ENCODE results near the gene C10orf53. TPM values are rescaled to one million over a fixed set of nuclear protein-coding genes. Genes with fewer than 3 reads are reported as not detected.

C10orf53 gene
- total RNA-seq (ENCODE audit: low replicate concordance) = not detected in 2 replicates

GRCh38 chr10:49679480-49679893, at the start of gene C10orf53:
C10orf53 (plus strand) TSS chr10:49679651; CDS start chr10:49679698, 47 bp downstream.

Other genes with a start within 250 kb of the C10orf53 start
- 38.5 and 62.4 TPM in 2 replicates for gene ERCC6, start 140.5 kb upstream of the C10orf53 start, total RNA-seq (ENCODE audit: low replicate concordance)
- gene SLC18A3, start 69.3 kb upstream of the C10orf53 start, total RNA-seq (ENCODE audit: low replicate concordance) = under 0.01 TPM in 1 of 2 replicates, not detected in the other
- not detected in 2 replicates for gene CHAT, start 65.6 kb upstream of the C10orf53 start, total RNA-seq (ENCODE audit: low replicate concordance)
- 0.12 and 2.0 TPM in 2 replicates for gene OGDHL, start 82.7 kb downstream of the C10orf53 start, total RNA-seq (ENCODE audit: low replicate concordance)

Measured in smooth muscle cell of the coronary artery (primary cell).